BE2C (cell line): ENCODE data around the gene NDRG4. TPM values are rescaled to one million over a fixed set of nuclear protein-coding genes. Genes with fewer than 3 reads are reported as not detected.

ENCODE experiments used
- DNase-seq: peaks from one replicate; pipeline ENCODE4 v3.0.0-alpha.2; 2020
- H3K27me3 ChIP-seq: fragments of 250-450 bp; sonication (Bioruptor Pico); 2 replicates; pipeline ENCODE4 v1.5.1; 2020; ENCODE audit warnings: mild to moderate bottlenecking
- H3K36me3 ChIP-seq: fragments of 250-450 bp; sonication (Bioruptor Pico); 2 replicates; pipeline ENCODE4 v1.5.1; 2020; ENCODE audit warnings: mild to moderate bottlenecking
- H3K4me1 ChIP-seq: fragments of 250-450 bp; sonication (Bioruptor Pico); 2 replicates; pipeline ENCODE4 v1.5.1; 2020
- H3K4me3 ChIP-seq: 2 replicates; pipeline ENCODE4 v1.5.1; 2011; ENCODE audit warnings: low read depth, low read length
- H3K9me3 ChIP-seq: fragments of 250-450 bp; sonication (Bioruptor Pico); 2 replicates; pipeline ENCODE4 v1.5.1; 2020
- CTCF ChIP-seq: IDR thresholded peaks from 2 replicates; pipeline ENCODE4 v1.5.1; 2012; ENCODE audit warnings: mild to moderate bottlenecking, low read depth, low read length
- polyA plus RNA-seq: library from polyadenylated mRNA; unstranded; fragments of >200 nt; gene quantifications from one replicate; pipeline ENCODE4 v1.2.1, GENCODE V29; 2012; ENCODE audit warnings: low read depth, missing spikeins; ENCODE audit not compliant: insufficient read length, insufficient read depth

Gene NDRG4, protein sequence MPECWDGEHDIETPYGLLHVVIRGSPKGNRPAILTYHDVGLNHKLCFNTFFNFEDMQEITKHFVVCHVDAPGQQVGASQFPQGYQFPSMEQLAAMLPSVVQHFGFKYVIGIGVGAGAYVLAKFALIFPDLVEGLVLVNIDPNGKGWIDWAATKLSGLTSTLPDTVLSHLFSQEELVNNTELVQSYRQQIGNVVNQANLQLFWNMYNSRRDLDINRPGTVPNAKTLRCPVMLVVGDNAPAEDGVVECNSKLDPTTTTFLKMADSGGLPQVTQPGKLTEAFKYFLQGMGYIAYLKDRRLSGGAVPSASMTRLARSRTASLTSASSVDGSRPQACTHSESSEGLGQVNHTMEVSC
- 108 TPM for polyA plus RNA-seq

- Histone ChIP-seq H3K4me1 (peaks cover 18% of the 10 kb centered on the region), H3K4me3 (peak within 1 kb of the TSS; percentile 89), H3K27me3 (no peaks in the 10 kb centered on the region), H3K36me3 (peaks cover 12% of the 10 kb centered on the region), H3K9me3 (no peaks in the 10 kb centered on the region)
- TF ChIP-seq CTCF = no peak
- peak; percentile 98 for DNase-seq
These were observed at the start of gene NDRG4 for GRCh38 chr16:58499615-58500351. Gene NDRG4 (plus strand): TSS chr16:58500143. CDS start chr16:58500249, 106 bp downstream.

DNA sequence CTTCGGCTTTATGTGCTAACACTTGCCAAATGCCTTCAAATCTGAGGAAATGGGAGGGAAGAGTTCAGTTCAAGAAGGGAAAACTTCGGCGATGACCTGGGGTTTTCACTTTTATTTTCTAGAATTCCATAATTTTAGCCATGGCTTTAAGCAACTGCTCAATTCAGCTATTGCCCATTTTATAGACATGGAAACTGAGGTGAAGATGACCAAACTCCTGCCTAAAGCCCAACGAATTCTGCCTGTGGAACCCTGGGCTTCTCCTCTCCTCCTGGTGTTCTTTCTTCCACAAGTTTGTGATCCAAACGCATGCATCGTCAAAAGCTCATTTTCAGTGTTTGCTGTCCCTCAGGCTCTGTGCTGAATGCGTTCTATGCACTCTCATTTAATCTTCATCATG lies 49.4 kb upstream of the NDRG4 start:
- TF ChIP-seq CTCF = no peak
- no peaks in the 10 kb centered on the region for H3K36me3 ChIP-seq
- H3K4me1 ChIP-seq = peaks cover 40% of the 10 kb centered on the region
- no peaks in the 10 kb centered on the region for H3K9me3 ChIP-seq
- H3K27me3 ChIP-seq = no peaks in the 10 kb centered on the region
- no peak overlapping the region for H3K4me3 ChIP-seq
- DNase-seq = no peak

- peak; percentile 81 for DNase-seq
- Histone ChIP-seq H3K27me3 (no peaks in the 10 kb centered on the region), H3K9me3 (no peaks in the 10 kb centered on the region), H3K4me1 (peaks cover 46% of the 10 kb centered on the region), H3K36me3 (no peaks in the 10 kb centered on the region), H3K4me3 (no peak overlapping the region)
- TF ChIP-seq CTCF = no peak
These were observed 48.7 kb upstream of the NDRG4 start for GRCh38 chr16:58451265-58451689.

- Histone ChIP-seq H3K27me3 (no peaks in the 10 kb centered on the region), H3K9me3 (no peaks in the 10 kb centered on the region), H3K4me1 (peaks cover 52% of the 10 kb centered on the region), H3K4me3 (no peak overlapping the region), H3K36me3 (no peaks in the 10 kb centered on the region)
- peak; percentile 13; the same call in 1 of the 2 replicates for TF ChIP-seq CTCF
- DNase-seq = no peak
These were observed 48.0 kb upstream of the NDRG4 start for GRCh38 chr16:58451945-58452401.

- no peak for DNase-seq
- H3K9me3 ChIP-seq = no peaks in the 10 kb centered on the region
- H3K27me3 ChIP-seq = no peaks in the 10 kb centered on the region
- TF ChIP-seq CTCF = no peak
- H3K36me3 ChIP-seq = no peaks in the 10 kb centered on the region
- H3K4me1 ChIP-seq = peaks cover 51% of the 10 kb centered on the region
- no peak overlapping the region for H3K4me3 ChIP-seq
These were observed 47.3 kb upstream of the NDRG4 start for GRCh38 chr16:58452640-58453039.

DNA sequence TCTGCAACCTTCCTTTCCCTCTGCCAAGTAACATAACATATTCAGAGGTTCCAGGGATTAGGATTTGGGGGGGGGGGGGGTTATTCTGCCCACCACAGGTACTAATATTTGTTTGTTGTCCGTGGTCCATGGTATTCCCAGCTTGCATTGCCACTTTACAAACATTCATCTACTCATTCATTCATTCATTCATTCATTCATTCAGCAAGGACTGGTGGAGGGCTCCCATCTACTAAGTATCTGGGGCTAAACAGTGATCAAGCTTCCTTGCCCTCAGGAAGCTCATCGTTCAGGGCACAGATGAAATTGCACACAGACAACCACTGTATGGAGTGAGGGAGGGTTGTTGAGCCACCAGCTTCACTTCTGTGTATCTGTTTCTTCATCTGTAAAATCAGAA lies 45.8 kb upstream of the NDRG4 start:
- H3K27me3 ChIP-seq = no peaks in the 10 kb centered on the region
- no peak for DNase-seq
- peaks cover 41% of the 10 kb centered on the region for H3K4me1 ChIP-seq
- no peak for TF ChIP-seq CTCF
- H3K9me3 ChIP-seq = no peaks in the 10 kb centered on the region
- no peak overlapping the region for H3K4me3 ChIP-seq
- H3K36me3 ChIP-seq = no peaks in the 10 kb centered on the region
